CD1c-positive myeloid dendritic cell (primary cell): ENCODE results near the gene CCDC188.
A peak's percentile ranks its signal among the peaks of the same experiment; 100 is the strongest.

Experiments used
- DNase-seq: peaks from one replicate; pipeline ENCODE4 v3.0.0-alpha.2; 2016; ENCODE audit errors: extremely low spot score

The CCDC188 gene

GRCh38 chr22:20118300-20119020 is 32.4 kb downstream of the CCDC188 start:
- no peak for DNase-seq

DNA sequence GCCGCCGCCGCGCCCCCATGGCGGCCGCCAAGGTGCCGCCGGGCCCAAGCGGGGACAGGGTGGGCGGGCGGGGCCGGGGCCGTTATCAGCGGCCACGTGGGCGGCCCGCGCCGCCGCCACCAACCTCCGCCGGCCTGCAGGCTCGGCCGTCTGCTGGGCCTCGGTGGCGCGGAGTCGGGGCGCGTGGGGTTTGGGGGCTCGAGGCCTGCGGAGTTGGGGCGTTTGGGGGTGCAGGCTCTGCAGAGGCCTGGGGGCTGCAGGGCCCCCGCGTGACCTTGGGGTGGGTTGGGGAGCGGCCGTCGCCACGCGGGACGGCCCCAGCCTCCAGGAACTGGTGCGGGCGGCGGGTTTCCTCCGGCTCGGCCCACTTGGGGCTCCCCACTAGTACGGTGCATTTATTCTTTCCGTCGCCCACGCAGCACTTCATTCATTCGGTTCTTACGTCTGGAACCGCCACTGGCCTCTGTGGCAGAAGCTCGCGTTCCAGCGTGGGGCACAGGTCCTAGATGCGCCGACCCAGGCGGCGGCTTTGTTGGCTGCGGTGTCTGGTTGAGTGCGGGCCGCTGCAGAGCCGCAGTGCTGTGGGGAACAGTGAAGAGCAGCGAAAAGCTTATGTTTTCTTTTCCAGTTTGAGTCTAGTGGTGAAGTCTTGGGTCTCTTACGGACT is 33.1 kb downstream of the CCDC188 start:
- peak; percentile 58 for DNase-seq

DNA sequence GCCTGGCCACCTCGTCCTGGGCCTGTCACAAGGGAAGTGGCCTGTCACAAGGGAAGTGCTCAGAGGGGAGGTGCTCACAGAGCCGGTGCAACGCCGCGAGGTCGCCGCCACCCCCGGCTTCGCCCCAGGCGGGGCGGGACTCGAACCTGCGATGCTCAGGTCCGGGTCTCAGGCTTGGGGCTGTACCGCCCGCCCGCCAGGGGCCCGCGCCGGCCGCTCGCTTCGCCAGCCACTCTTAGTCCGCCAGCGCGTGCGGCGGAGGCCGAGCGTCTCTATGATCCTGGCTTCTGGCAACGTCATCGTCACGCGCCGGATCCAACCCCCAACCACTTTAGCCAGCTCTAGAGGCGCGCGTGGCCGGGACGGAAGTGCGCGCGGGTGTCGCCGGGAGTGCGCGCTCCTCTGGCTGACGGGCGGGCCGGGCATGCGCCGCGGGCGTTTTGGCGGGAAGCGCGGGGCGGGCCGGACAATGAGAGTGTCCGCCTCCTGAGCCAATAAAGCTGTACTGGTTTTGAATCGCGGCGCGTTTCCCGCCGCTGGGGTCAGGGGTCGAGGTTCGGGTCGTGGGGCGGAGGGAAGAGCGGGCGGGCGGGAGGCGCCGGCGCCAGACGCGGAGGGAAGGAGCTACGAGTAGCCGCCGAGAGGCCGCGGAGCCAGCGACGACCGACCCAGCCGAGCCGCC is 33.8 kb downstream of the CCDC188 start, which contains the start of gene TRMT2A:
Gene TRMT2A (minus strand): TSS at position 276 of the 682 bp plus-strand sequence. CDS start 320 bp downstream, outside the sequence.
- DNase-seq, result peak; percentile 99

GRCh38 chr22:20116376-20116950 is 34.4 kb downstream of the CCDC188 start:
- DNase-seq, result no peak

DNA sequence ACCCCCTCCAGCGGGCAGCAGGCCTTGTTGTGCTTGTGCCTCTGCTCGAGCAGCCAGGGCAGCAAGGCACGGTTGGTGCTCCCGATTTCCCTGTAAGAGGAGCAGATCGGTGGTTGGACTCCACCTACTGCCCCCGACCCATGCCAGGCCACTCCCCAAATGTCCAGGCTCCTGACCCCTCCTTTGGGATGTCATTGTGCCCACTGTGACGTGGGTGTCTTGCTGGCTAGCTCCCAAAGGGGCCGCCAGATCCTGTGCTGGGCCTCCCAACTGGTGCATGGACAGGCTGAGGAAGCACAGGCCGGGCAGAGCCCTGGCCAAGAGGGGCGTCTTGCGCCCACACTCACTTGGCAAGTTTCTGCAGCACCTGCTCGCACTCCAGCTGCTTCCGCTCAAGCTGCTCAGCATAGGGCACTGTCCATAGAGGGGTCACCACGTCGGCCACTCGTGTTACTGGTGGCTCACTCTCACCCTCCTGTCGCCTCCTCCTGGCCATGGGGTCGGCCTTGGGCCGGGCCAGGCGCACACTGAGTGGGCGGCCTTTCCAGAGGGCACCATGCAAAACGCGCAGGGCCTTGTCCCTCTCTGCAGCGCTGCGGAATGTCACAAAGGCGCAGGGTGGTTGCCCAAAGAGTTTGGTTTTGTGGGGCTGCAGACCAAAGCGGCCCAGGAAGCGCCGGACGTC is 35.0 kb downstream of the CCDC188 start, which contains the start of gene RANBP1:
Gene RANBP1 (plus strand): TSS at position 414 of the 685 bp plus-strand sequence. CDS start 81 bp downstream, at position 495.
- no peak for DNase-seq

GRCh38 chr22:20114506-20115475 is 36.1 kb downstream of the CCDC188 start:
- DNase-seq, result no peak

DNA sequence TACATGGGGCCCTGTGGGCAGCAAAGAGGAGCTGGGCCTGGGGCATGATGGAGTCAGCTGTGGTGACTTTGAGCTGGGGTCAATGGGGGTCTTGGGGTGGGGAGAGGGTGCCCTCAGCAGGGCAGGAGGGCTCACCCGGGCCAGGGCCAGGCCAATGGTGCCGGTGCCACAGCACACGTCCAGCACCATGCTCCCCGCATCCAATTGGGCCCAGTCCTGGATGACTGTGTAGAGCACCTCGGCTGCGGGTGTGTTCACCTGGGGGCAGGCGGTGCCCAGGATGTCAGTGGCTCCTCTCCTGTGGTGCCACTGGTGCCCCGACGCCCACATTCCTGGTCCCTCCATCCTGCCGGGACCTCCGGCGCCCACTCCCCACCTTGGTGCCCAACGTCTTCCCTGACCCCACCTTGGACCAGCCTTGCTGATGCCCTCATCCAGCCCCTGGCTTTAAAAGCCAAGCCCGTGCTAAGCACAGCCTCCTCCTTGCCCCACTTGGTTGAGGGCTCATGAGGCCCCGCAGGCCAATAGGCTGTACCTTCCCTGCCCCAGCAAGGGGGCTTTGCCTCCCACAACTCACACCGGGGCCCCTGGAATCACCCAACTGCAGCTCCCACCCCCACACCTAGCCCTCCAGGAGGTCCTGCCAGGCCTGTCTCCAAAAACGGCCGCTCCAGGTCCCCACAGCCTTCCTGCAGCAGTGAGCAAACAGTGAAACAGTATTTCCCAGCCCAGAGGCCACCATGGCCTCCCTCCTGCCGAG is 37.1 kb downstream of the CCDC188 start:
- DNase-seq, result no peak

DNA sequence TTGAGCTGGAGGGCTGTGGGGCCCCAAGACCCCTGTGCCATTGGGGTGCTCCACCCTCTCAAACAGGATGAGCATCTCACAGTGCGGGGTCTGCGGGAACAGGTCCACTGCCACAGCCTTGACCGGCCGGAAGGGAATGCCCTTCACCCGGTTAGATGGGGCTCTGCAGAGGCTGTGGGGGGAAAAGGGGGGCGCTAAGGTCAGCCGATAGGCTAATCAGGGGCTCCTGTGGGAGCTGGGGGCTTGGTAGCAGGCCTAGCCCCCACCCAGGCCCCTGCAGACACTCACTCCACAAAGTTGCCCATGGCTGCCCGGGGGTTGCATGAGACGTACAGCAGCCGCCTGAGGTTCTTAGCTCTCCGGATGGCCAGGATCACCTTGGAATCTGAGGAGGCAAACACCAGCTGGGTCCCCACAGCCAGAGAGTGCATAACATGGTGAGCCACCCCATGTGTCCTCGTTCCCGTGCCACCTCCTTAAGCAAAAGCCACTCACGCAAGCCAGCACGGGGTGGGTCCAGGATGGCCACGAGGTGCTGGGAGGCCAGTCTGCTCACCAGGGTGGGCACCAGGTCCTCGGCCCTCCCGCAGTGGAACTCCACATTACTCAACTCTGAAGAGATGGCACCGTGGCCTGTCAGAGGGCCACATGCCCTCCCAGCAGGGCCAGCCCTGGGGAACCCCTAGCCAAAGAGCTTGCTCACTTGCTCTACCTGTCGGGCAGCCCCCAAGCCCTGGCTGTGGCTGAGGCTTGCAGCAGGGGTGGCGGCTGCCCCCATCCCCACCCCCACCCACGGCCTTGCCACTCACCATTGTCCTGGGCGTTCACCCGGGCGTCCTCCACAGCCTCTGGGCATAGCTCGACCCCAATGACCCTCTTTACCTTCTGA is 38.0 kb downstream of the CCDC188 start:
- DNase-seq, result no peak

- no peak for DNase-seq
Measured at GRCh38 chr22:20111689-20112622, 38.9 kb downstream of the CCDC188 start.

DNA sequence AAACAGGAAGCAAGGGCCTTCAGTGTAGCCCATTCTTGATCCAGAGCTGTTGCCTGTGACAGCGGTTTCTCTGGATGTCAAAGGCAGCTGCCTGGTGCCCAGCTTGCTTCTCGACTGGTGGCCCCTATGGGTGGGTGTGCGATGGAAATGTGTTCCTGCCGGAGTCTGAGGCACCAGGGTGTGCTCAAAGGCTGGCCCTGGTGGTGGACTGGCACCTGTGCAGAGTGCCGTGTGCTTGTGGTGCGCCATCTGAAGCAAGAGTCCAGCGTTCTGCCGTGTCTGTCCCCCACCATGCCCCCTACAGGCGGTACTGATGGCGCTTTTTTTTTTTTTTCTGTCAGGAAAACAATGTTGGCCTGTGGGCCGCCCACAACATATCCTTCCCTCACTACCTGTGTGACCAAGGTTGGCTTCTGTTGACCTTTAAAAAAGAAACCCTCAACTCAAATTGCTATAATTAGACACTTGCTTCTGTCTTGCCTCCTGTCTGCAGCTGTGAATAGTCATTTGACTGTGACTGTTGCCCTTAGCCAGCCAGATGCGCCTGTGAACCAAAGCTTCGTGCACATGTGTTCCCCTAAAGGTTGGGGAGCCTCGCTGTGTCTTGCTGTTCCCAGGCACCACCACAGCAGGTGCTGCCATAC is 39.7 kb downstream of the CCDC188 start:
- DNase-seq, result peak; percentile 16

DNA sequence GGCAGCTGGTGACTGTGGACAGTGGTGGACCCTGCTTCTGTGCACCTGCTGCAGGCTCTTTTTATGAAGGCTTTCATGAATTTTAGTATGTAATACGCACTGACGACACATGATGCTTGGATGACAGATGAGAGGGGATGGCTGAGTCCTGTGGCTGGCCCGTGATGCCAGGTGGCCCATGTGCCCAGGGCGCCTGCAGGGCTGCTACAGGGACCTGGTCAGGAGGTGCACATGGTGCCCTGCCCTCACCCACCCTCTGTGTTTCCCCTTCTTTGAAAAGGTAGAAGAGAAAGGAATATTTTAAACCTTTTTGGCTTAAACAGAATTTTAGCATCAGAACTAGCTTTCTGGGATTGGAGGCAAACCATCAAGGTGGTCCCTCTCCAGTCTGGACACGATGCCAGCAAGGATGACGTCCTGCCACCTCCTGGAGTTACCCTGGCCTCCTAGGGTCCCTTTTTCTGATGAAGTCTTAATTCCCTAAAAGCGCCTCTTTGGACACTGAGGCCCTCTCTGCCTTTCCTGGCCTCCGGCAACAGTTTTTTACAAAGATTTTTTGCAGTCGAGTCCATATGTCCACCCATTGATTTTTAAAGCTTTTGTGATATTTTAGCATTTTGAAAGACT is 40.4 kb downstream of the CCDC188 start:
- no peak for DNase-seq

DNA sequence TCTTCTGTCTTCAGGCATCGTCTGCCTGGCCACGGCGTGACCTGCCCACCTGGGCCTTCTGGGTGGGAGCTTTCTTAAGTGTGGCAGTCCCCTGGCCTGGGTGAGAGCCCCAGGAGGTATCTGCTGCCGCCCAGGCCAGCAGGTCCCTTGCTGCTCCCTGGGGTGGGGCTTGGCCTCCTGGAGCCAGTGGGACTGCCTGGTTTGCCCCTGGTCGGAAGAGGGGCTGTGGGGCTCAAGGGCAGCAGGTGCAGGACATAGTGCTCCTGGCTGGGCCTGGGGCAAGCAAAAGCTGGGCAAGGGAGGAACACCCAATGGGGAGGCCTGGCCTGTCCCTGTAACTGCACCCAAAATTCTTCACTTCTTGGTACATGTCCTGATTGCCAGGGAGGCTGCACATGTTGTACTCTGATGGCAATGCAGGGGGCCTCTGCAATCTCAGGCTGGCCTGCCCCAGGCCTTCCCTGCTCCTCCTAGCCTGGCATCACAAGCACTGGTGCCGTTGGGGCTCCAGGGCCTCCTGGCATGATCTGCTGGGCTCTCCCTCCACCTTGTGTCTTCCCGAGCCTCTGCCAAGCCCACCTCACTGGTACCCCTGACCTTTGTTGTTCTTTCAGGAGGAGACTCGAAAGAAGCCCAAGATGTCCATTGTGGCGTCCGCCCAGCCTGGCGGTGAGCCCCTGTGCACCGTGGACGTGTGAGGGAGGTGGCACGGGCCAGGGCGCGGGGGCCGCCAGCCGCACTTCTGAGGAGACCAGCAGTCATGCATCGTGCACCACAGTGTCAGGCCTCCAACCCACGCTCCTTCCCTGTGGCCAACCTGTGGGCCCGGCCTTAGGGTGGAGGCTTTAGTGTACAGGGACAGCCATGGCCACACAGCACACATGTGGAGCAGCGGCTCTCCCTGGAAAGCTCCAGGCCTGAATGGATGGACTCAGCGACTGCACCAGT is 41.2 kb downstream of the CCDC188 start:
- no peak for DNase-seq

DNA sequence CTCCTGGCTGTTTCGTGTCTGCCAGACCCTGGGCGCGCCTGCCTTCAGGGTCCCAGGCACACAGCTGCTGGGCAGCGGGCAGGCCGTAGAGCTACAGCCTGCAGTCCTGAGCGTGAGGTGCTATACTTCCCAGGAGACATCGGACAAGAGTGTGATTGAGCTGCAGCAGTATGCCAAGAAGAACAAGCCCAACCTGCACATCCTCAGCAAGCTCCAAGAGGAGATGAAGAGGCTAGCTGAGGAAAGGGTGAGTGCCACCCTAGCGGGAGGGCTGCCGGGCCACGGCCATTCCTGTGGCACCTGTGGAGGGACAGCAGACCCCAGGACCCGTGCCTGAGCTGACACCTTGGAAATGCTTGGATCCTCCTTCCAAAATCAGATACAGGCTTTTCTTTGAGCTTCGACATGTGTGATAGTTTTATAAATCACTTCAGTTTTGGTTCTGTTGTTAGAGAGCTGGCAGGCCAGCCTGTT is 42.1 kb downstream of the CCDC188 start:
- no peak for DNase-seq

DNA sequence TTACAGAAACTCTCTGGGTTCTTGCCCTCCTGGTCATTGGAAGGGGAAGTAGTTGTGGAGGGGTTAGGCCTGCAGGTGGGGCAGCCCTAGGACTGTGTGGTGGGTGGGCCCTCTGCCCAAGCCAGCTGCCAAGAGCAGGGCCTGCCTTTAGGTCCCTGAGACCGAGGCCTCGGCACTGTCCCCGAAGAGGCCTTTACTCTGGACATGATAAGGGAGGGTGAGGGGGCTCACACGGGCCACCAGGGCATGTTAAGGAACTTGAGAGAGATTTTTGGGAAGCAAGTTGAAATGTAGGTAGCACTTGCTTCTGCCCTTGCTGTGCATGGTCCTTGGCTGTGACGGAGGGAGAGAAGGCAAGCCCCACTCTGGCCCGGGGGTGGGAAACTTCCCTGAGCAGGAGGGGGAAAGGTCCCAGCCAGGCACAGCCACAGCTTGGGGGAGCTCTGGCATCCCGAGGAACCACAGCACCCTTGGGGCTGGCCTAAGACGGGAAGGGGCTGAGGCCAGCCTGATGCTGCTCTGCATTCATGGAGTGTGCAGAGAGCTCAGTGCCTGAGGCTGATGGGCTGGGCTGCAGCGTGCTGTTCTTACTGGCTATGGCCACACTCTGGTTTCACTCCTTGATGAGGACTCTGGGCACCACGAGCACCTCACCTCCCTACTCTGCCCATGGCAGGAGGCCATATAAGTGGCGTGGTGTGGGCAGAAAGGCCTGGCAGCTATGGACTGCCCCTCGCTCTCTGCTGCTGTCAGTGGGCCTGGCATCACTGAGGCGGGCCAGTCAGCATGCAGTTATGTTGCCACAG is 42.7 kb downstream of the CCDC188 start:
- no peak for DNase-seq
